Measurements from ENCODE around the gene ABR. TPM values are rescaled to one million over a fixed set of nuclear protein-coding genes. Genes with fewer than 3 reads are reported as not detected.

Gene ABR
- polyA plus RNA-seq, 1 donor from 2014 or later = 34.5 TPM

DNA sequence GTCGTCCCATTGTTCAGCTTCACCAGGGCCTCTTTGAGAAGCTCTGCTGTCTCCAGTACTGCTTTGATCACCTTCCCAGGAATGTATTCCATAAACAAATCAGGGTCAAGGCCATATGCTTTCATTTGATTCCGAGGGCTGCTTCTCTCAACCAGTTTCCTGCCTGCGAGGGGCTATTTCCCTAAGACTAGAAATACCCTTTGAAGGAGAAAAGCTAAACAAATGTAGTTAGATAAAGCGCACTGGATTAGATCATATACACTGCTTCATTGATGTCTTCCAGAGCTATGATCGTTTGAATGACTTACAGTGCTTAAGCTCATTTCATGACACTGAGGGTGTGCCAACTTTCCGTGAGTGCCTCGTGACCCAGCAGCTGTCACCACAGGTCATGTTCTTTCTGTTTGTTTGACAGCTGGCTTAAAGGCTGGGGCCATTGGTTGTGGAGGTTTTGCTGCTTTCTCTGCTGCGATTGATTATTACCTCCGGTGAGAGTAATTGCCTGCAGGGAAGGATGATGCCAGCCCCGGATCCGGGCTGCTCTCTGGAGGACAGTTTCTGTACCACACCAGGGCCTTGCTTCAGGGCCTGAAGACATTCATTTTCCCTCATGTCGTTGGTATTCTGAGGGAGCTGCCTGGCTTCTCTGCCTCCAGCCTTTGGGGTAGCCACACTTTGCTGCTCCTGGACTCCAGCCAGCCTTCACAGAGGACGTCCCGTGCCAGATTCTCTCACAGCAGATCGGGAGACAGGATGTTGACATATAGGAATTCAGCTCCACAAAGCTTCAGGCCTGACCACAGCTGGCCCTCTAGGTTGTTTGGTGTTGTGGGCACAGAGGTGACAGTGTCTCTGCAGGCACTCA is 179.0 kb downstream of the ABR start:
- TF ChIP-seq MXI1 (conservative IDR thresholded peaks at IDR 0.05; ENCODE audit: poor library complexity, severe bottlenecking) (no peak), RAD21 (conservative IDR thresholded peaks at IDR 0.05) (no peak), SMC3 (conservative IDR thresholded peaks at IDR 0.05; ENCODE audit: poor library complexity) (no peak), POLR2AphosphoS5 (IDR thresholded peaks at IDR 0.05) (no peak), REST (IDR thresholded peaks at IDR 0.05; ENCODE audit: borderline replicate concordance) (no peak), TAF1 (IDR thresholded peaks at IDR 0.05; ENCODE audit: low read depth) (no peak), CTCF (IDR thresholded peaks at IDR 0.05; ENCODE audit: poor library complexity, severe bottlenecking) (no peak), EP300 (conservative IDR thresholded peaks at IDR 0.05; ENCODE audit: poor library complexity, severe bottlenecking) (no peak), EZH2 (IDR thresholded peaks at IDR 0.05; ENCODE audit: borderline replicate concordance, insufficient read depth, low read length, poor library complexity, severe bottlenecking) (no peak)
- H4K20me1 ChIP-seq (ENCODE audit: insufficient read depth) = no peaks in the 10 kb centered on the region
- no peaks in the 10 kb centered on the region for H3K36me3 ChIP-seq (ENCODE audit: insufficient read depth, low read length)
- H3F3A ChIP-seq (ENCODE audit: insufficient read depth, low read length, poor library complexity, severe bottlenecking) = no peaks in the 10 kb centered on the region
- H2AFZ ChIP-seq (ENCODE audit: low read depth, low read length) = no peak overlapping the region
- H3K9me2 ChIP-seq (ENCODE audit: insufficient read depth, low read length) = no peaks in the 10 kb centered on the region
- peaks cover 13% of the 10 kb centered on the region for H3K79me2 ChIP-seq (replicated peaks; ENCODE audit: insufficient read depth, low read length)
- H3K9ac ChIP-seq (ENCODE audit: low read length) = no peak overlapping the region
- H3K4me3 ChIP-seq (ENCODE audit: low read length) = no peak overlapping the region
- H3K27me3 ChIP-seq (ENCODE audit: insufficient read depth, low read depth, low read length) = no peaks in the 10 kb centered on the region
- no peaks in the 10 kb centered on the region for H3K9me3 ChIP-seq (ENCODE audit: low read length)
- no peak overlapping the region for H3K27ac ChIP-seq (ENCODE audit: low read length)
- H3K4me2 ChIP-seq (ENCODE audit: low read length) = no peak overlapping the region

- peak overlapping the region; percentile 90 for H3K4me3 ChIP-seq (ENCODE audit: low read length)
- H3K27me3 ChIP-seq (ENCODE audit: insufficient read depth, low read depth, low read length) = no peaks in the 10 kb centered on the region
- H3K36me3 ChIP-seq (ENCODE audit: insufficient read depth, low read length) = no peaks in the 10 kb centered on the region
- peaks cover 13% of the 10 kb centered on the region for H3K79me2 ChIP-seq (replicated peaks; ENCODE audit: insufficient read depth, low read length)
- H3F3A ChIP-seq (ENCODE audit: insufficient read depth, low read length, poor library complexity, severe bottlenecking) = no peaks in the 10 kb centered on the region
- no peak overlapping the region for H3K27ac ChIP-seq (ENCODE audit: low read length)
- no peaks in the 10 kb centered on the region for H3K9me2 ChIP-seq (ENCODE audit: insufficient read depth, low read length)
- no peaks in the 10 kb centered on the region for H4K20me1 ChIP-seq (ENCODE audit: insufficient read depth)
- peak overlapping the region; percentile 74 for H3K4me2 ChIP-seq (ENCODE audit: low read length)
- H3K9ac ChIP-seq (ENCODE audit: low read length) = peak overlapping the region; percentile 88
- H3K9me3 ChIP-seq (ENCODE audit: low read length) = no peaks in the 10 kb centered on the region
- no peak for TF ChIP-seq EP300 (conservative IDR thresholded peaks at IDR 0.05; ENCODE audit: poor library complexity, severe bottlenecking)
- no peak overlapping the region for H2AFZ ChIP-seq (ENCODE audit: low read depth, low read length)
These were observed 181.7 kb downstream of the ABR start for GRCh38 chr17:998111-998510.
